Osteoblast (primary cell): ENCODE measurements around the gene BROX. TPM values are rescaled to one million over a fixed set of nuclear protein-coding genes. Genes with fewer than 3 reads are reported as not detected.

Experiments used
- DNase-seq: peaks from one replicate; pipeline ENCODE4 v3.0.0; 2011; ENCODE audit warnings: low spot score, mixed read lengths; ENCODE audit not compliant: insufficient read length; ENCODE audit errors: missing footprints
- H2AFZ ChIP-seq: 2 replicates; pipeline ENCODE4 v1.6.0; 2011; ENCODE audit warnings: mild to moderate bottlenecking, low read length
- H3K27ac ChIP-seq: 2 replicates; pipeline ENCODE4 v1.5.1; 2011; ENCODE audit warnings: mild to moderate bottlenecking, low read depth, low read length, moderate library complexity
- H3K27me3 ChIP-seq: 2 replicates; pipeline ENCODE4 v1.6.0; 2012; ENCODE audit warnings: mild to moderate bottlenecking, control low read depth, inconsistent platforms, low read length, moderate library complexity; ENCODE audit not compliant: insufficient read depth
- H3K36me3 ChIP-seq: 2 replicates; pipeline ENCODE4 v1.5.1; 2011; ENCODE audit warnings: mild to moderate bottlenecking, low read length, control low read depth, moderate library complexity; ENCODE audit not compliant: insufficient read depth
- H3K4me1 ChIP-seq: 2 replicates; pipeline ENCODE4 v1.5.1; 2011; ENCODE audit warnings: mild to moderate bottlenecking, low read length, control low read depth, moderate library complexity; ENCODE audit not compliant: insufficient read depth
- H3K4me2 ChIP-seq: 2 replicates; pipeline ENCODE4 v1.6.0; 2011; ENCODE audit warnings: mild to moderate bottlenecking, low read length; ENCODE audit not compliant: insufficient read depth
- H3K4me3 ChIP-seq: fragments of 200-600 bp; sonication (generic); 3 replicates; pipeline ENCODE4 v1.5.1; 2012; ENCODE audit warnings: mild to moderate bottlenecking, low read length, inconsistent platforms; ENCODE audit not compliant: insufficient read depth
- H3K79me2 ChIP-seq: 2 replicates; pipeline ENCODE4 v1.6.0; 2012; ENCODE audit warnings: mild to moderate bottlenecking, low read length, control low read depth, inconsistent platforms; ENCODE audit not compliant: insufficient read depth
- H3K9me3 ChIP-seq: 2 replicates; pipeline ENCODE4 v1.5.1; 2011; ENCODE audit warnings: low read depth, low read length, control low read depth
- H4K20me1 ChIP-seq: 2 replicates; pipeline ENCODE4 v1.6.0; 2012; ENCODE audit warnings: mild to moderate bottlenecking, low read length, control low read depth; ENCODE audit not compliant: insufficient read depth
- CTCF ChIP-seq: IDR thresholded peaks from 2 replicates; pipeline ENCODE4 v1.5.1; 2011; ENCODE audit warnings: mild to moderate bottlenecking, low read depth, low read length, moderate library complexity; ENCODE audit errors: extremely low read depth
- total RNA-seq: library from RNA; depleted of rRNA; stranded (reverse); fragments of >200 nt; gene quantifications from 2 replicates; pipeline ENCODE4 v1.2.3, GENCODE V29; 2012

Gene BROX
- total RNA-seq, 1 donor: 77.4 TPM

- H3K9me3 ChIP-seq: no peaks in the 10 kb centered on the region
- no peak overlapping the region for H3K4me3 ChIP-seq
- no peak overlapping the region for H2AFZ ChIP-seq
- H3K4me1 ChIP-seq: no peaks in the 10 kb centered on the region
- H3K27me3 ChIP-seq: peaks cover 28% of the 10 kb centered on the region
- DNase-seq: no peak
- no peak overlapping the region for H3K27ac ChIP-seq
- H4K20me1 ChIP-seq: no peaks in the 10 kb centered on the region
- H3K79me2 ChIP-seq: no peaks in the 10 kb centered on the region
- no peaks in the 10 kb centered on the region for H3K36me3 ChIP-seq
- no peak overlapping the region for H3K4me2 ChIP-seq
- no peak for TF ChIP-seq CTCF
These were observed 72.0 kb downstream of the BROX start for GRCh38 chr1:222784371-222784770.

Other genes starting within 250 kb of the BROX start
- gene HHIPL2, start 164.5 kb upstream of the BROX start, total RNA-seq: 0.72 and 0.88 TPM in 2 replicates
- 8.5 and 9.4 TPM in 2 replicates for gene TAF1A, start 122.6 kb upstream of the BROX start, total RNA-seq
- 68.8 and 79.6 TPM in 2 replicates for gene MIA3, start 94.5 kb upstream of the BROX start, total RNA-seq
- gene AIDA, start 73 bp upstream of the BROX start, total RNA-seq: 45.6 and 54.2 TPM in 2 replicates
- not detected in 2 replicates for gene FAM177B, start 24.6 kb downstream of the BROX start, total RNA-seq
- gene DISP1, start 102.5 kb downstream of the BROX start, total RNA-seq: 4.3 and 4.4 TPM in 2 replicates